DND-41 (cell line): ENCODE results near the gene PPEF1.

Source experiments
- EZH2 ChIP-seq: IDR thresholded peaks from 3 replicates; pipeline ENCODE4 v1.6.1; 2012; ENCODE audit warnings: borderline replicate concordance, low read depth, mild to moderate bottlenecking, moderate library complexity, low read length, inconsistent platforms; ENCODE audit not compliant: severe bottlenecking
- TF ChIP-seq, protein P1 (sequence below): IDR thresholded peaks from 2 replicates; pipeline ENCODE4 v1.5.1; 2012; ENCODE audit warnings: borderline replicate concordance, low read length, moderate library complexity, mild to moderate bottlenecking; ENCODE audit not compliant: poor library complexity, severe bottlenecking; ENCODE audit errors: extremely low read depth

DNA sequence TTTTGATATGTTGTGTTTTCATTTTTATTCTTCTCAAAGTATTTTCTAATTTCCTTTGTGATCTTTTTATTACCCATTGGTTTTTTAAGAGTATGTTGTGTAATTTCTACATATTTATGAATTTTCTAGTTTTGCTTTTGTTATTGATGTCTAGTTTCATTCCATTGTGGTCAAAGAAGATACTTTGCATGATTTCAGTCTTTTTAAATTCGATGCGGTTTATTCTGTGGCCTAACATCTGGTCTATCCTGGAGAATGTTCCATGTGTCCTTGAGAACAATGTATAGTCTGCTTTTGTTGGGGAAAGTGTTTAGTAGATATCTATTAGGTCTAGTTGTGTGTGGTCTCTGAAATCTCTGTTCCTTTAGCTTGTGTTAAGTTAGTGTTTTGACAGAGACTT is 46.2 kb downstream of the PPEF1 start:
- TF ChIP-seq, protein P1, sequence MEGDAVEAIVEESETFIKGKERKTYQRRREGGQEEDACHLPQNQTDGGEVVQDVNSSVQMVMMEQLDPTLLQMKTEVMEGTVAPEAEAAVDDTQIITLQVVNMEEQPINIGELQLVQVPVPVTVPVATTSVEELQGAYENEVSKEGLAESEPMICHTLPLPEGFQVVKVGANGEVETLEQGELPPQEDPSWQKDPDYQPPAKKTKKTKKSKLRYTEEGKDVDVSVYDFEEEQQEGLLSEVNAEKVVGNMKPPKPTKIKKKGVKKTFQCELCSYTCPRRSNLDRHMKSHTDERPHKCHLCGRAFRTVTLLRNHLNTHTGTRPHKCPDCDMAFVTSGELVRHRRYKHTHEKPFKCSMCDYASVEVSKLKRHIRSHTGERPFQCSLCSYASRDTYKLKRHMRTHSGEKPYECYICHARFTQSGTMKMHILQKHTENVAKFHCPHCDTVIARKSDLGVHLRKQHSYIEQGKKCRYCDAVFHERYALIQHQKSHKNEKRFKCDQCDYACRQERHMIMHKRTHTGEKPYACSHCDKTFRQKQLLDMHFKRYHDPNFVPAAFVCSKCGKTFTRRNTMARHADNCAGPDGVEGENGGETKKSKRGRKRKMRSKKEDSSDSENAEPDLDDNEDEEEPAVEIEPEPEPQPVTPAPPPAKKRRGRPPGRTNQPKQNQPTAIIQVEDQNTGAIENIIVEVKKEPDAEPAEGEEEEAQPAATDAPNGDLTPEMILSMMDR, result no peak
- no peak for TF ChIP-seq EZH2
